Stimulated activated CD8-positive, alpha-beta memory T cell treated with anti-CD3 and anti-CD28 coated beads, Interleukin-4, amount 100 ng/mL, for 4 hours (primary cell): ENCODE results near the gene KCNJ4.

ENCODE experiments used
- DNase-seq, 2 donors: peaks; one replicate each; pipeline ENCODE4 v3.0.0-alpha.2; 2020; ENCODE audit warnings: low read depth in 2 of 2, low spot score in 1 of 2

The KCNJ4 gene

DNA sequence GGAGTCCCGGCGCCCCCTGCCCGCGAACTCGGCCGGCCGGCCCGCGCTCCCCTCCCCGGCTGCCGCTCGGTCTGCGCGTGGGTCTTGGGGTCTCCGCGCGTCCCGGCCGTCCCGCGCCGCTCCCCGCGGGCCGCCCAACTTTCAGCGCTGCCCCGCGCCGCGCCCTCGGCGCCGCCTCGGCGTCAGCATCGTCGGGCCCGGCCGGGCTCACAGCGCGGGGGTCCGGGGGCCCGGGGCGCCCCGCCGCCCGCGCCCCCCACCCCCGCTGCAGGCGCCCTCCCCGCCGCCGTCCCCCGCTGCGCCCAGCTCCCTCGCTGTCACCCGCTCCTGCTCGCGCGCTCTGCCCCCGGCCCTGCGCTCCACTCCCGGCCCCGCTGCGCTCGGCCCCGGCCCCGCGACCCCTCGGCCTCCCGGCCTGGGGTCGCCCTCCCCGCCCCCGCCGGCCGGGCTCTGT, at the start of gene KCNJ4:
TSS of gene KCNJ4 (minus strand) at position 124 of the 454 bp plus-strand sequence. CDS start 27,067 bp downstream, outside the sequence.
- no peak for DNase-seq

DNA sequence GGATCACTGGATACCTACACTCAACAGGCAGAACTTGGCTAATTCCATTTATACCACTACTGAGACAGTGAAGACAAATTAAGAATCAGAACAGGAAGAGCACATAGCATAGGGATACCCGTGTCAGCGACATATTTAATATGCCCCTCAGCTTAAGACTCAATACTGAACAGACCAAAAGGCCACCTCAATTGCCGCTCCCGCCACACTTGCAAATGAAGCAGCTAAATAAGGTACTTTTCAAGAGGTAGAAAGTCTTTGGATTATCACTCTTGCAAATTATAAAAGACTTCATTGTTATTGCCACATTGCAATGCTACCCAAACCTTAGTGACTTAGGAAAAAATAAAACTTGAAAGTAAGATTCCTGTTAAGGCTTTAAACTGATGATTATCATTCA, 48.0 kb upstream of the KCNJ4 start:
- no peak for DNase-seq

DNA sequence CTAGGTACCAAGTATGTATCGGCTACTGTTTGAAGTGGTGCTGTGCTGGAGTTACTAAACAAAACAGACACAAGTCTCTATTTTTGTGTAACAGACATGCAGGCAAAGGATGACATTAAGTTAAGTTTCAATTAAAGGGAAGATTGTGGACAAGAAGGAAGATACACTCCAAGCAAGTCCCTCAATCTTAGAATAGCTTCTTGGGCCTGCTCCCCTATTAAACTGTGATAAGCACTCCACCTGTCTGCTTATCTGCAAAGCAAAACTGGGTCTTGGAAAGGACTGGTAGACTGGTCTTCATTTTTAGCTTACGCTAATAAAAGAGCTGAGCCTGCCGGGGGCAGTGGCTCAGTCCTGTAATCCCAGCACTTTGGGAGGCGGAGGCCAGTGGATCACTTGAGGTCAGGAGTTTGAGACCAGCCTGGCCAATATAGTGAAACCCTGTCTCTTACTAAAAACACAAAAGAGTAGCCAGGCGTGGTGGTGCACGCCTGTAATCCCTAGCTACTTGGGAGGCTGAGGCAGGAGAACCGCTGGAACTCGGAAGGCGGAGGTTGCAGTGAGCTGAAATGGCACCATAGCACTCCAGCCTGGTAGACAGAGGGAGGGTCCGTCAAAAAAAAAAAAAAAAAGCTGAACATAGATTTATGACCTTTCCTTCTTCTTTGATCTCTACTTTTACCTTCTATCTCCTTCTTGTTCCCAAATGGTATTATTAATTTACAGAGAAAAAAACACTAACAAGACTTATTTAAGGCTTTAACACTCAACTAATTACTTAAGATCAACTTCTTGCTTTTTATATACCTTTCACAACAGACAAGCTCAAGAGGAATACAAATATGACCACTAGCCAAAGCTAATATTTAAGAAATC, 47.0 kb upstream of the KCNJ4 start:
- no peak for DNase-seq

DNA sequence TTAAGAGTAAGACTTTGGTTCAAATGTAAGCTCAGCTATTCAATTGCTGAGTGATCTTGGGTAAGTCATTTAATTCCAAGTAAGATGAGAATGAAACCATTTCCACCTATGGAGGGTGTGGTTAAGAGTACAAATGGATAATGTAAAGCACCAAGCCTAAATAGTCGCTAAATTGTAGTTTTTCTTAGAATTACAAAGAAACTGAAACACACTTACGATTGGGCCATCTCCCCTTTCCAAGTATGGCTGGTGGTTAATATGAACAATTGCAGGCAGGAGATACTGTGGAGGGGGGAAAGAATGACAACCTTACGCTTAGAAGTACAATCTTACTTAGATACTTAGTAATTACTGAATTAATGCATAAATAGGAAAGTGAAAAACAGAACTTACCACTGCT, 42.9 kb upstream of the KCNJ4 start:
- no peak for DNase-seq

DNA sequence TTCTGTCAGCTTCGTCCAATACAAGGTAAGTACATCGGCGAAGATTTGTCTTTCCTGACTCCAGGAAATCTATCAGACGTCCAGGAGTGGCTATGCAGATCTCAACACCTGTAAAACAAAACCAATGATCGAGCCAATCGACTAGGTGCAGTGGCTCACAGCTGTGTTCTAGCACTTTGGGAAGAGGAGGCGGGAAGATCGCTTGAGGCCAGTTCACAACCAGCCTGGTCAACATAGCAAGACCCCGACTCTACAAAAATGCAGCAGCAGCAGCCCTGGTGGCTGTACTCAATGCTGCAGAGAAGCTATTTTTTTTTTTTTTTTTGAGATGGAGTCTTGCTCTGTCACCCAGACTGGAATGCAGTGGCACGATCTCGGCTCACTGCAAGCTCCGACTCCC, 39.9 kb upstream of the KCNJ4 start:
- no peak for DNase-seq

DNA sequence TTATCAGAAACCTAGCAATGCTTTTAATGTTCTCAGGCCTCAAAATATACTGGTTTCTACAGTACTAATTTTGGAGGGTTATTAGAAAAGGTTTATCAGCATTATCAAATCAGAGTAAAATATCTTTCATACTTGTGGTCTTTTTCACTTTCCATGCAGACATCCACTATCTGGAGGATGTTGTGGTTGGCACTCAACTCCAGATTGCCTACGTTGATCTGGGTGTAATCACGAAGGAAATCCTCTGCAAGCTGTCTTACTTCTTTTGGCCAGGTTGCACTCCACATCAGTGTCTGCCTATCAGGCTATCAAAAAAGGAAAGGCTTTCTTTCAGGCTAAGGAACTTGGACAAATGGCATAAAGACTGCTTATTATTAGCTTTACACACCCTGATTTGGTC, 39.5 kb upstream of the KCNJ4 start:
- no peak for DNase-seq

DNA sequence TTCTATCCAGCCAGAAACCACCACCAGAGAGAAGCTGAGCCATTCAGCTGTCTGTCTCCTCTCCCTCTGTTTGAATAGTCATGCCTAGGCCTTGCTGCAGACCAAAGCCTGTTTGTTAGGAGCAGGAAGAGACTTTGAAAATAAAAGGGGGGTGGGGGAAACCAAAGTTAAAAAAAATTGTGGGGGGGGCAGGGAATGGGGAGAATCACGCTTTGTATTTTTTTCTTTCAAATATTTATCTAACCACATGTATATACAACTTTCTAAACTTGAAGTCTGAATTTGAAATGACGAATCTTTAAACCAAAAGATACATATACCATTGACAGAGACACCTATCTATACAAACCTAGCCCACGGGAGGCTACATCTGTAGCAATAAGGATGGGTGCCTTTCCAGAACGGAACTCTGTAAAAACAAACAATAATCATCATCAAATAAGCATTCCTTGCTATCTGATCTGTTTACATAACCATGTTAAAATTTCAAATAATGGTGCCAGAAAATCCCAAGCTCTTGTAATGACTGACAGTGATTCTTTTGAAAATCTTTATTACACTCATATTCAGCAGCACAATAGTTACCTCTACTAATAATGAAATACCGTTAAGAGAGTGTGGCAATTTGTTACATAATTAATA, 36.8 kb upstream of the KCNJ4 start:
- no peak for DNase-seq

DNA sequence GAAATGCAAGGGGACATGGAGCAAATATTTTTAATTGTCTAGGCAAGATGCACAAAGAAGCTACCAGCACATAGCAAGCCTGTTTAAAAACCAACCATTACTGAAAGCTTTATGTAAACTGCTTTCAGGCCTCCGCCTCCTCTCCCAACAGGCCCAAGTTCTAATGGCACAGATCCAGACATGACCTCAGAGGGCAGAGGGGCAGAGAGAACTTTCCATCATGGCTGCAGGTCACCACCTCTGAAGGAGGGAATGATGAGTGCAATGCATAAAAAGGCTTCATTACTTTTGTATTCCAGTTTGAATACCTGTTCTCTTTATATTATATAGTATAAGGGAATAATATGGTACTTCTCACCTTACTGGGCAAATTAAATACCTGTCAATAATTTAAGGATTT, 35.9 kb upstream of the KCNJ4 start:
- no peak for DNase-seq

DNA sequence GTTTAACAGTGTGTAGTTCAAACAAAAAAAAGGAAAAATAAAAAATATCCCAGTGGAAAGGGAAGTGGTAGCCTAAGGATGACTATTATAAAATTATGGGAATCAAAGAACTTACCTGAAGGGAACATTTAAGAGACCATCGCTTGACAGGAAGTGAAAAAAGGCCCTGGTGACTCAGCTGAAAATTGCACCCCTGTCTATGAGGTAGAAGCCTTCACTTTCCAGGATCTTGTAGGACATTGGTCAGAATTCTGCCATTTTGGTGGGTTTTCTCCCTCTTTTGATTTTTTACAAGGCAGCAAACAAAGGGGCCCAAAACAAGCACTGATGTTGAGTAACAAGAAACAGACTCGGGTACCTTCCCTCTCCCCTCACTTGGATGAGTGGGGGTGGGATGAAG, 35.5 kb upstream of the KCNJ4 start:
- DNase-seq, result no peak

DNA sequence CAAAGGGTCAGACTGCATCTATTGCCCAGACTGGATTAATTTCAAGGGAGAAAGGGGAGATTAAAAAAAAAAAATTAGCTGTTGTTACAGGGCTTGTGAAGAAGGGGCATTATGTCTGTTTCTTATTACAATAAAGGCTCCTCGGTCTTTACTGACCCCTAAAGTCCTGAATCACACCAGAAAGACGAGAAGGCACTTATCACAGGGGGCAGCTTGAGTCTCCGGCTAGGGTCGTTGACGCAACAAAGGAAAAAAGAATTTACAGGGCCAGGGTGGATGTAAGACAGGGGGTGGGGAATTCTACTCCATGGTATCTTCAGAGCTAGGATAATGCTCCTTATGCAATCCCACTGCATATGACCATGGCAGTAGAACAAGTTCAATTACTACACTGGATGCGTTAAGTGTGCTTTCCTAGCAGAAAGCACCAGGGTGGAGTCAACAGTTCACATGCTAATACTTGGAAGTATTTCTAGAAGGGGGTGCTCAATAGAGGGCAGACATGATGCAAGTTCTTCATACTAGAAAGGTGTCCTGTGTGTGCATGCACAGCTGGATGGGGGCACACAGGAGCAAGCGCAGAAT, 34.7 kb upstream of the KCNJ4 start:
- no peak for DNase-seq

DNA sequence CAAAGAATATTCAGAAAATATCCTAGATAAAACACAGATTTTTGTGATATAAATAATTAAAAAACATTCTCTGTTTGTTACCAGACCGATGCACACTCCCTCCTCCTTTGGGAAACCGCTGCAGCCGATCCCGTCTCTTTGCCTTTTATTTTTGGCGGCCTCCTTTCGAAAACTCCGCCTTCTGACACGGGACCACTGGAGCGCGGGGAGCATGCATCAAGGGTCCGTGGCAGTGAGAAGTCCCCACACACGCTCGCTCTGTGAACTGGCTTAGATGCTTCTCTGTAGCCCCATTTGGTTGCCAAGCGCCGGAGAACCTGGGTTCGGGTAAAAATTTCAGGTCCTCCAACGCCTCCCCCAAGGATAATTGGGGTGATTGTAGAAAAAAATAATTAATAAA, 34.1 kb upstream of the KCNJ4 start:
- no peak for DNase-seq

DNA sequence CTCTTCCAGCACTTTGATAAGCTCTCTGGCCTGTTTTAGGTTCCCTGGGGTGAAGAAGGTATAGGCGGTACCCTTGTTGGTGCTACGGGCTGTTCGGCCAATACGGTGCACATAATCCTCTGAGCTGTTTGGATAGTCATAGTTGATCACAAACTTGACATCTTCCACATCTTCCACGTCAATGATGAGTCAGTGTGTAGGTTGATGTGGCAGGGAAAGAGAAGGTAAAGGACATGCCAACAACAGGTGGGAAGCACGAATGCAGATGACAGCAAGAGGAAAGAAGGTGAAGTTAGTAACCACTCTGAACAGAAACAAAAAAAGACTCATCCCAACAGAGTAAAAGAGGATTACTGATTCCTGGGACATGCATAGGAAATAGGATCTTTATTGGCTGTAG, 32.9 kb upstream of the KCNJ4 start:
- no peak for DNase-seq

DNA sequence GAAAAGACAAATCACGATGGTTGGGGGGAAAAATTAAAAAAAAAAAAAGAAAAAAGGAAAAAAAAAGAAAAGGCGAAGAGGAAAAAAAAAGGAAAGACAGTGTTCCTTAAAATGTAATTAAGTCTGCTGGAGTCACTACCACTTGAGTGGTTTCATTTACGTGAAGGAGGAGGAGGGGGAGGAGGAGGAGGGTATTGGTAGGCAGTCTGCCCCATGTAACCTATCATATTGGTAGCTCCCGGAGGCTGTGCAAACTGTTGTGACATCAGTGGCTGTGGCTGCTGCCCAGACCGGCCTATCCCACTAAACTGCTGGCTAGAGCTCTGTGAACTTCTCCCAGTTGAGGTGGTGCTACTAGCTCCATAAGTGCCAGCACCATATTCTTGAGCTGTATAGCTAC, 30.8 kb upstream of the KCNJ4 start:
- no peak for DNase-seq

DNA sequence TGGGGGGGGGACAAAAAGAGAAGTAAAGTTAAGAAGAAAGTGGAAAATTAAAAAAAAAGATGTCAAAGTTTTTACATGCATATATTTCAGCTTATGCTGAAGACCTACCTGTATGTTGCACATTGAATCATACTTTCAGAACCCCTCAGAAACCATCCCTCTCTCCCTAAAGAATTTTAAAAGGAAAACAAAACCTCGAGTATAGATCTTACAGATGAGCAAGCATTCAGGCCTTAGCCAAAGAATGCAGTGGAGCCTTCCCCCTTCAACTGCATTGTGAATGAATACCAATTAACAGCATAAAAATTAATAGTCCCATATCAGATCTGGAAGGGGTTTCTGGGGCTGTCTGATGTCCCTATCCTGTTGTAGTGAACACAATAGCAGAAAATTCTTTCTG, 29.2 kb upstream of the KCNJ4 start:
- no peak for DNase-seq

DNA sequence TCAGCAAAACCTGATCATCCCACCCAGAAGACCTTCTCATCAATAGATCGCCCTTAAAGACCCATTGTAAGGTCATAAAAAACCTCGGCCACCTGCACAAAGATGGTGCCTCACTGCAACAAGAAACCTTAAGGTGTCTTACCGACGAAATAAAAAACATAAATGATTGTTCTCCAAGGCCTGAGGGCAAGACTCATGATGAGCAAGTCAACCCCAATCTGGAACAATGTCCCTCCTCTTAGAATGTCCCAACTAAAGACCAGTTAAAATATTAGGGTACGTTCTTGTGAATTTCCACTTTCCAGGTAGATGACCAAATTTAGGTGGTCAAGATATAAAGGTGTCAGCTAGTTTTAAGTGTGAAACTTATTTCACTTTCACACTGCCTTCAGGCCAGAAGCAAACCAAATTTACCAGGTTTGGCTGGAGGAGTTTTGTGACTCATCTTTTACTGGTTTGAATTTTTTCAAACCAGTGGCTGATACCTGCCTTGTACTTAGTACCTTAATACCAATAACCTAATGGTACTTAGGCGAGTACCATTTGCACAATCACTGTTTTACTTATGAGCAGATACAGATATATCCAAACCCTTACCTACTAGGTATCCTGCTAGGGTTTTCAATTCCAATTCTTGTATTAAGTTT, 27.8 kb upstream of the KCNJ4 start:
- no peak for DNase-seq

DNA sequence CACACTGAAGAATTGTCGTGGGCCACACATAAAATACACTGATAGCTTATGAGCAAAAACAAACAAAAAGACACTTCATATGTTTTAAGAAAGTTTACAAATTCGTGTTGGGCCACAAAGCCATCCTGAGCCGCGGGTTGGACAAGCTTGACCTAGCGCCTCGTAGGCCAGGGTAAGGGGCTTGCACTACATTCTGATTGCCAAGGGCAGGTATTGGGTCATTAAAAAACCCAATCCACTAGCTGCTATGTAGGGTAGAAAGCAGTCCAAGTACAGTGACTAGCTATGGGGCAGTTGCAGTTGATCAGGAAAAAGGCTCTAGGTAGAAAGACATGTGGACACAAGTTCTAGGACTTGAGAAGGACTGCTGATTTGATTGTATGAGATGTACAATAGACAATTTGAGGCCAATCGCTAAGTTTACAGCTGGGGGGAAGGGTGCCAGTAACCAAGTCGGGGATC, 26.9 kb upstream of the KCNJ4 start:
- no peak for DNase-seq

DNA sequence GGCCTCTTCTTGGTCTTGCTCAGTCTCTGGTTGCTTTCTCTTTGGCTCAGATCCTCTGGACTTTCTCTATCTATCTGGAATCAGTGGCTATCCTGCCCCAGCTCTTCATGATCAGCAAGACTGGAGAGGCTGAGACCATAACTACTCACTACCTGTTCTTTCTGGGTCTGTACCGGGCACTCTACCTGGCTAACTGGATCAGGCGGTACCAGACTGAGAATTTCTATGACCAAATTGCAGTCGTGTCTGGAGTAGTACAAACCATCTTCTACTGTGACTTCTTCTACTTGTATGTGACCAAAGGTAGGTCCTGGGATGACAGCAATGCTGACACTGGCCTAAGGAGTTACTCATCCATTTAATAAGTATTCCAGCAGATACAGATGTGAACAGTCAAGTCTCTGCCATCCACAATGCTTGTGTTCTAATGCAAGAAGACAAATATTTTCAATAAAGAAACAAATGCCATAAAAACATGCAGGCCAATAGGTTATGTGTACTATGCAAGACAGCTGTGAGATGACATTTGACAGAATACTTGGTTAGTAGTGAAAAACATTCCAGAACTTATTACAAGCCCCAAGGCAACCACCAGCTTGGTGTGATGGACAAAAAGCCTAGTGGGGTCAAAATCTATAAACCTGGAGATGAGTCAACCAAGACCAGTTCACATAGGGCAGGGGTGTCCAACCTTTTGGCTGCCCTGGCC, 26.3 kb upstream of the KCNJ4 start:
- DNase-seq, result no peak

DNA sequence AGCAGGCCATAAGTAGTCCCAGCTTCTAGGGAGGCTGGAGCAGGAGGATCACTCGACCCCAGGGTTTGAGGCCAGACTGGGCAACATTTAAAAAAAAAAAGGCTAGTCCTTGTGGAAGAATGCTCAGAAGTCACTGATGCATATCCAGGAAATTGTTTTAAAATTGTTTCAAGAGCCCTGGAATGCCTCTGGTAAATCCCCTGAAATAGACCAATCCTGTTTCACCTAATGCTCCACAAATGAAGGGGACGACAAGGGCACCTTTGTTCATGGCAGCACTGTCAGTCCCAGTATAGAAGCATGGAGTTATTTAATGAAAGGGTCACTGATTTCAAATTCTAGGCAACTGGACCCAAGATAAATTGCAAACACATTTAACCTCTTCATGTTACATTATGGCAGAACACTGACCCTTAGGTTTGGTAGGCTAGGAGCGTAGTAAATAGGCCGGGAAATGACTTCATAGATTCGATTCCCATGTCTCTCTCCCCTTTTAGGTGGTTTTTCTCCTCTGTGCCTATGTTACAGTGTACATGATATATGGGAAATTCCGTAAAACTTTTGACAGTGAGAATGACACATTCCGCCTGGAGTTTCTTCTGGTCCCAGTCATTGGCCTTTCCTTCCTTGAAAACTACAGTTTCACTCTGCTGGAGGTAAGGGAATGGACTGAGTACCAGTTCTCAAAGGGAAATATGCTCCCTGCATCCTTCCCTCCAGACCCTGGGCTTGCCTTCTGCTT, 24.3 kb upstream of the KCNJ4 start:
- no peak for DNase-seq

DNA sequence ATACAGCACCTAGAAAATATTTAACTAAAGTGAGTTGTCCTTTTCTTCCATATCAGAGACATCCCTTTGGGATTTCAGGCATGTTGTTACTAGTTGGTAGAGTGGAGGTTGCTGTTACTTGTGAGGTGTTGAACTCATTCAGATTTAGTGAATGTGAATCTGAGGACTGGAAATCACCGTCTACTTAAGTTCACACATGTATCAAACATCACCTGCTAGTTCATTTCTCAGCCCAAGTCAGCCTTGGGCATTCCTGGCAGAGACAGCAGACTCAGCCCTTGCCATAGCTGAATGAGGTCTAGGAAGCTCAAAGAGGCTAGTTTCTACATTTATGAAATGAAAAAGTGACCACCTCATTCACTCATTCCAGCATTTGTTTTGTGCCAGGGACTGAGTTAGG, 22.6 kb upstream of the KCNJ4 start:
- DNase-seq, result no peak

DNA sequence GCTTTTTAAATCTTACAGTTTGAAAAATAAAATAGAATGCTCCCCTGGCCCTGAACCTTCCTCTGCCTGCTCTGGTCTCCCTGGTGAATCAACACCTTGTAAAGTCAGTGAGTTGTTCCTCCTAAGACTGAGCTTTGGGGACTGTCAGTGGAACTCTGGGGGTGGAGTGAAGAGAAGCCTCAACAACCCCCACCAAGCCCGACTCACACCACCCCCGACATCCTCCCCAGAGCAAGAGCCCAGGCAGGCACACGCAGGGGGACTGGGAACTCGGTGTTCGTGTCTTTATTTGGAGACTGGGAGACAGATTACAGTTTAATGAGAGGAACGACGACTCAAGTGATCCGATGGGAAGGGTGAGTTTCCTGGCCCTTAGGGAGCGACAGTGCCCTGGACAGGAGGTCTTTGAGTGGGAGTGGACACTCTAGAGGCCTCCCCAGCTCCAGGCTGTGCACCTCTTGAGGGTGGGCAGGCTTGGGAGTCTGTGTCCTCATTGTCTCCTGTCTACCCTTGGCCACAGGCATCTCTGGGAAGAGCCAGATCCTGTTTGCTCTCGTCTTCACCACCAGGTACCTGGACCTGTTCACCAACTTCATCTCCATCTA, 19.1 kb upstream of the KCNJ4 start:
- DNase-seq, result no peak
